OCI-LY7 (cell line): ENCODE results near the gene NCOA3. TPM values are rescaled to one million over a fixed set of nuclear protein-coding genes. Genes with fewer than 3 reads are reported as not detected.

Source experiments
- BruUV-seq: library from RNA; stranded (reverse); fragments of 400-500 nt; replicated peaks from 2 replicates; lab custom pipeline; 2021; lab: Mats Ljungman, UMichigan
- CTCF ChIA-PET: fragments of 300-600 bp; sonication (Branson Sonifier 250); formaldehyde crosslinking; loops from one replicate; lab custom pipeline; 2022; ENCODE audit warnings: antibody characterized with exemption; ENCODE audit not compliant: unreplicated experiment; lab: Charles Lee
- POLR2A ChIA-PET: fragments of 300-600 bp; sonication (Branson Sonifier 250); formaldehyde crosslinking; loops from one replicate; lab custom pipeline; 2022; ENCODE audit warnings: antibody characterized with exemption; lab: Charles Lee
- DNase-seq: peaks from one replicate; pipeline ENCODE4 v3.0.0-alpha.2; 2015; ENCODE audit warnings: low spot score
- H2AFZ ChIP-seq: fragments of 200-600 bp; sonication (generic), shearing (Covaris generic); 2 replicates; pipeline ENCODE4 v1.6.1; 2014; ENCODE audit warnings: mild to moderate bottlenecking, antibody characterized with exemption, low read length, moderate library complexity
- H3K27ac ChIP-seq: fragments of 200-600 bp; sonication (generic); 2 replicates; pipeline ENCODE4 v1.5.1; 2014; ENCODE audit warnings: mixed run types, low read depth, mild to moderate bottlenecking, moderate library complexity, low read length, inconsistent platforms; ENCODE audit not compliant: poor library complexity, severe bottlenecking
- H3K36me3 ChIP-seq: fragments of 200-600 bp; sonication (generic); 2 replicates; pipeline ENCODE4 v1.6.1; 2014; ENCODE audit warnings: mild to moderate bottlenecking, antibody characterized with exemption, low read length, moderate library complexity, mixed read lengths; ENCODE audit not compliant: insufficient read depth
- H3K4me1 ChIP-seq: fragments of 200-600 bp; sonication (generic); 2 replicates; pipeline ENCODE4 v1.5.1; 2014; ENCODE audit warnings: mild to moderate bottlenecking, low read length; ENCODE audit not compliant: insufficient read depth, poor library complexity, severe bottlenecking
- H3K4me2 ChIP-seq: fragments of 200-600 bp; sonication (generic); 2 replicates; pipeline ENCODE4 v1.6.1; 2014; ENCODE audit warnings: mild to moderate bottlenecking, low read length
- H3K4me3 ChIP-seq: fragments of 200-600 bp; sonication (generic); 2 replicates; pipeline ENCODE4 v1.5.1; 2014; ENCODE audit warnings: mild to moderate bottlenecking, low read depth, low read length; ENCODE audit not compliant: poor library complexity, severe bottlenecking
- H3K79me2 ChIP-seq: fragments of 200-600 bp; sonication (generic); 2 replicates; pipeline ENCODE4 v1.6.1; 2016; ENCODE audit warnings: low read depth, mild to moderate bottlenecking, low read length, moderate library complexity, mixed read lengths; ENCODE audit not compliant: insufficient read depth
- H3K9me2 ChIP-seq: fragments of 200-600 bp; sonication (generic); 2 replicates; pipeline ENCODE4 v1.6.1; 2016; ENCODE audit warnings: mild to moderate bottlenecking, low read length, mixed read lengths; ENCODE audit not compliant: insufficient read depth
- H3K9me3 ChIP-seq: fragments of 200-600 bp; sonication (generic); 2 replicates; pipeline ENCODE4 v1.6.1; 2014; ENCODE audit warnings: mild to moderate bottlenecking, mixed run types, low read length, mixed read lengths
- H4K20me1 ChIP-seq: fragments of 200-600 bp; sonication (generic); 2 replicates; pipeline ENCODE4 v1.6.1; 2014; ENCODE audit warnings: mild to moderate bottlenecking, antibody characterized with exemption, low read length, moderate library complexity, mixed read lengths; ENCODE audit not compliant: insufficient read depth
- EZH2phosphoT487 ChIP-seq: fragments of 200-600 bp; sonication (generic); IDR thresholded peaks from 2 replicates; pipeline ENCODE4 v1.6.1; 2018; ENCODE audit warnings: low read depth, borderline replicate concordance, mild to moderate bottlenecking, mixed run types, antibody characterized with exemption, low read length, moderate library complexity, mixed read lengths
- intact Hi-C: fragments of 100-400 bp; cut with micrococcal nuclease; formaldehyde crosslinking; loops from one replicate; pipeline ENCODE4 v1.10.0; 2022; ENCODE audit not compliant: unreplicated experiment
- total RNA-seq, 2 experiments: library from RNA; depleted of rRNA in 1 of 2; stranded (reverse); fragments of >200 nt in 1 of 2; shearing (Covaris generic) in 1 of 2; gene quantifications; 2 replicates each; pipeline ENCODE4 v1.2.3, GENCODE V29; 2014 to 2022
- TF ChIP-seq, protein P1 (sequence below): fragments of 200-600 bp; sonication (generic); conservative IDR thresholded peaks from 2 replicates; pipeline ENCODE4 v1.5.1; 2014; ENCODE audit warnings: mild to moderate bottlenecking, antibody characterized with exemption, low read length, moderate library complexity, mixed read lengths

Gene NCOA3
- total RNA-seq, 2 experiments from 2014 or later = 50.5 to 75.6 TPM

DNA sequence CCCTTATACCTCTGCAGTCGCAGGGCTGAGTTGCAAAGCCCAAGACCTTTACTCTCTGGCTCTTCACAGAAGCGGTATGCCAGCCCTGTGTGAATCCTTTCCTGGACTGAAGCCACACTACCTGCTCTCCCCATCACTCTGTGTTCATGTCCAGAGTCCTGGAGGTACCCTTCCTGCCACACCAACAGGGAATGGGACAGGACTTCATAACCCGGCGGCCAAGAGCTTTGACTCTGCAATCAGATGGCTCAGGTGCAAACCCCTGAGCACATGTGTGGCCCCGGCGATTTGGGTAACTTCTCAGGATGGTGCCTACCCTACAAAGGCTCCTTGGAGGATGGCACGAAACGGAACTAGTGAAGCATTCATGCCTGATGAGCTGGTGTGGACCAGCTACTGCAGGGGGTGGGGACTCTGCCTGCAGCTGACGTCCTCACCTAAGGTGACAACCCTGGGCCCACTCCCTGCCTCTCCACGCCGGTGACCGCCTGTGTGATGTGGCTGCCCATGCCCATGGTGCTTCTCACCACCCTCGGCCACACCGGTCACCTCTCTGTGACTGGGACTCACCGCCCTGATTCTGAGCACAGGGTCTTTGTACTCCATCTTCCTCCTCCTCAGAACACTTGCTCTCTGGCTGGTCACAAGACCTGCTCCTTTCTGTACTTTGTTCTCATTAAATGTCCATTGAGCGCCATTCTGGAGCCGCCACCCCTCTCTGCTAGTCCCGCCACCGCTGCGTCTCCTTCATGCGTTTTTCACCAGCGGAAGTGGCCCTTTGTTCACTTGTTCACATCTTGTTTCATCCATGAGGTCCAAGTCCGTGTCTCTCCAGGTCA, 166.8 kb downstream of the NCOA3 start:
- no peaks in the 10 kb centered on the region for H3K9me3 ChIP-seq
- no peak overlapping the region for H3K4me3 ChIP-seq
- no peaks in the 10 kb centered on the region for H3K79me2 ChIP-seq
- H4K20me1 ChIP-seq = no peaks in the 10 kb centered on the region
- DNase-seq = no peak
- no peak overlapping the region for H2AFZ ChIP-seq
- no TSS peak for BruUV-seq
- no peak overlapping the region for H3K4me2 ChIP-seq
- ChIA-PET POLR2A (no interaction called here), CTCF (no interaction called here)
- no peaks in the 10 kb centered on the region for H3K9me2 ChIP-seq
- H3K4me1 ChIP-seq = no peaks in the 10 kb centered on the region
- no peak overlapping the region for H3K27ac ChIP-seq
- TF ChIP-seq, protein P1, sequence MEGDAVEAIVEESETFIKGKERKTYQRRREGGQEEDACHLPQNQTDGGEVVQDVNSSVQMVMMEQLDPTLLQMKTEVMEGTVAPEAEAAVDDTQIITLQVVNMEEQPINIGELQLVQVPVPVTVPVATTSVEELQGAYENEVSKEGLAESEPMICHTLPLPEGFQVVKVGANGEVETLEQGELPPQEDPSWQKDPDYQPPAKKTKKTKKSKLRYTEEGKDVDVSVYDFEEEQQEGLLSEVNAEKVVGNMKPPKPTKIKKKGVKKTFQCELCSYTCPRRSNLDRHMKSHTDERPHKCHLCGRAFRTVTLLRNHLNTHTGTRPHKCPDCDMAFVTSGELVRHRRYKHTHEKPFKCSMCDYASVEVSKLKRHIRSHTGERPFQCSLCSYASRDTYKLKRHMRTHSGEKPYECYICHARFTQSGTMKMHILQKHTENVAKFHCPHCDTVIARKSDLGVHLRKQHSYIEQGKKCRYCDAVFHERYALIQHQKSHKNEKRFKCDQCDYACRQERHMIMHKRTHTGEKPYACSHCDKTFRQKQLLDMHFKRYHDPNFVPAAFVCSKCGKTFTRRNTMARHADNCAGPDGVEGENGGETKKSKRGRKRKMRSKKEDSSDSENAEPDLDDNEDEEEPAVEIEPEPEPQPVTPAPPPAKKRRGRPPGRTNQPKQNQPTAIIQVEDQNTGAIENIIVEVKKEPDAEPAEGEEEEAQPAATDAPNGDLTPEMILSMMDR = no peak
- no peak for TF ChIP-seq EZH2phosphoT487
- no peaks in the 10 kb centered on the region for H3K36me3 ChIP-seq
- intact Hi-C loops = no loop called here

DNA sequence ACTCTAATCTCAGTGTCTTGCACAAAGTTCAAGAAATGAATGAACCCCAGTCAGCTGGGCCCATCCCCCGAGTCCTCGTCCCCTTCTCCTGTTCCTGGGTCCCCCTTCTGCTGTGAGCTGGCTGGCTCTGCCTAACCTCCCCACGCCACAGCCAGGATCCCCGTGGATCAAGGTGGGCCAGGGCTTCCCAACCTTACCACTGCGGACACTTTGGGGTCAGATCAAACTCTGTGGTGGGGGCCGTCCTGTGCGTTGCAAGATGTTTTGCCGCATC, 167.4 kb downstream of the NCOA3 start:
- Histone ChIP-seq H3K4me3 (no peak overlapping the region), H3K9me2 (no peaks in the 10 kb centered on the region), H3K79me2 (no peaks in the 10 kb centered on the region), H2AFZ (no peak overlapping the region), H4K20me1 (no peaks in the 10 kb centered on the region), H3K4me2 (no peak overlapping the region), H3K27ac (no peak overlapping the region), H3K4me1 (no peaks in the 10 kb centered on the region), H3K36me3 (no peaks in the 10 kb centered on the region), H3K9me3 (no peaks in the 10 kb centered on the region)
- BruUV-seq = no TSS peak
- CTCF ChIA-PET = no interaction called here
- TF ChIP-seq EZH2phosphoT487 = no peak
- TF ChIP-seq, protein P1 = no peak
- POLR2A ChIA-PET = no interaction called here
- DNase-seq = no peak
- intact Hi-C loops = no loop called here

DNA sequence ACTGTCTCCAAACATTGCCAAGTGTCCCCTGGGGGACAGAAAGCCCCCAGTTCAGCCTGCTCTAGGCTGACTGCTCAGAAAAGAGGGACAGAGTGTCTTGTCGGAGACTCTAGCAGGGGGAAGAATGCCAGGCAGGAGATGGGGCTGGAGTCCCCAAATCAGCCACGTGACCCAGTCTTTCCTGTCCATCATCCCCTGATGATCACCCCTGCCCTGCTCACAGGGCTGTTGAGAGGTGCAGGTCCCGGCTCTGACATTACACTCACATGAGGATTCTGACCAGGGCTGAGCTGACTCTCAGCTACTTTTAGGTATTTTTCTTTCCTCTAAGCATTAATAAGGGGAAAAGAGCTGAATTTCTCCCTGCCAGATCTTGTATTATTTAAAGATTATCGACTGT, 167.8 kb downstream of the NCOA3 start:
- intact Hi-C loops = no loop called here
- Histone ChIP-seq H3K79me2 (no peaks in the 10 kb centered on the region), H3K9me2 (no peaks in the 10 kb centered on the region), H2AFZ (no peak overlapping the region), H3K4me1 (no peaks in the 10 kb centered on the region), H3K36me3 (no peaks in the 10 kb centered on the region), H3K27ac (no peak overlapping the region), H3K9me3 (no peaks in the 10 kb centered on the region), H3K4me2 (no peak overlapping the region), H4K20me1 (no peaks in the 10 kb centered on the region), H3K4me3 (no peak overlapping the region)
- TF ChIP-seq EZH2phosphoT487 = no peak
- TF ChIP-seq, protein P1 = no peak
- ChIA-PET CTCF (no interaction called here), POLR2A (no interaction called here)
- no peak for DNase-seq
- BruUV-seq = no TSS peak
